ENCODE data around the gene TRIM4.

DNA sequence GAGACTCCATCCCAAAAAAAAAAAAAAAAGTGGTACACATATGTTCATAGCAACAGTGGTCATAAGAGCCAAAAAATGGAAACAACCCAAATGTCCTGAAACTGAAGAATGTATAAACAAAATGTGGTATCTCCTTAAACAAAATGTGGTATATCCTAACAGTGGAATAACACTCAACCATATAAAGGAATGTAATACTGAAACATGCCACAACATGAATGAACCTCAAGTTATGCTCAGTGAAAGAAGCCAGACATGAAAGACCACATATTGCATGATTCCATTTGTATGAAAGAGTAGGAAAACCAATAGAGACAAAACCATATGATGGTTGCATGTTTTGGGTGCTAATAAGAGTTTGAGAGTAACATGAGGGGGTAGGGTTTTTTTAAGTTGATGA lies 7.0 kb upstream of the TRIM4 start:
- TF ChIP-seq, protein P1, sequence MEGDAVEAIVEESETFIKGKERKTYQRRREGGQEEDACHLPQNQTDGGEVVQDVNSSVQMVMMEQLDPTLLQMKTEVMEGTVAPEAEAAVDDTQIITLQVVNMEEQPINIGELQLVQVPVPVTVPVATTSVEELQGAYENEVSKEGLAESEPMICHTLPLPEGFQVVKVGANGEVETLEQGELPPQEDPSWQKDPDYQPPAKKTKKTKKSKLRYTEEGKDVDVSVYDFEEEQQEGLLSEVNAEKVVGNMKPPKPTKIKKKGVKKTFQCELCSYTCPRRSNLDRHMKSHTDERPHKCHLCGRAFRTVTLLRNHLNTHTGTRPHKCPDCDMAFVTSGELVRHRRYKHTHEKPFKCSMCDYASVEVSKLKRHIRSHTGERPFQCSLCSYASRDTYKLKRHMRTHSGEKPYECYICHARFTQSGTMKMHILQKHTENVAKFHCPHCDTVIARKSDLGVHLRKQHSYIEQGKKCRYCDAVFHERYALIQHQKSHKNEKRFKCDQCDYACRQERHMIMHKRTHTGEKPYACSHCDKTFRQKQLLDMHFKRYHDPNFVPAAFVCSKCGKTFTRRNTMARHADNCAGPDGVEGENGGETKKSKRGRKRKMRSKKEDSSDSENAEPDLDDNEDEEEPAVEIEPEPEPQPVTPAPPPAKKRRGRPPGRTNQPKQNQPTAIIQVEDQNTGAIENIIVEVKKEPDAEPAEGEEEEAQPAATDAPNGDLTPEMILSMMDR (IDR thresholded peaks at IDR 0.05; ENCODE audit: insufficient read depth, low read length, poor library complexity, severe bottlenecking), result no peak
- TF ChIP-seq EZH2phosphoT487 (conservative IDR thresholded peaks at IDR 0.05; ENCODE audit: low read length), result no peak
